Measurements from ENCODE around the gene PAPOLB. TPM values are rescaled to one million over a fixed set of nuclear protein-coding genes. Genes with fewer than 3 reads are reported as not detected.

PAPOLB gene
- total RNA-seq, 1 donor from 2014 or later: 0.22 TPM

GRCh38 chr7:4825081-4825480 is 36.7 kb downstream of the PAPOLB start:
- no peak for DNase-seq (ENCODE audit: low spot score)

GRCh38 chr7:4824120-4824775 is 37.6 kb downstream of the PAPOLB start:
- no peak for DNase-seq (ENCODE audit: low spot score)

GRCh38 chr7:4823441-4824119 is 38.2 kb downstream of the PAPOLB start:
- DNase-seq (ENCODE audit: low spot score): no peak

- DNase-seq (ENCODE audit: low spot score): no peak
Observed at GRCh38 chr7:4822677-4823076, 39.2 kb downstream of the PAPOLB start.

- no peak for DNase-seq (ENCODE audit: low spot score)
Observed at GRCh38 chr7:4820967-4821471, 40.8 kb downstream of the PAPOLB start.

GRCh38 chr7:4820405-4820966 is 41.3 kb downstream of the PAPOLB start:
- DNase-seq (ENCODE audit: low spot score): no peak

- no peak for DNase-seq (ENCODE audit: low spot score)
Observed at GRCh38 chr7:4819560-4820404, 42.0 kb downstream of the PAPOLB start.

GRCh38 chr7:4818000-4818794 is 43.6 kb downstream of the PAPOLB start:
- DNase-seq (ENCODE audit: low spot score): no peak

GRCh38 chr7:4817178-4817901 is 44.5 kb downstream of the PAPOLB start:
- DNase-seq (ENCODE audit: low spot score): no peak

- DNase-seq (ENCODE audit: low spot score): no peak
Observed at GRCh38 chr7:4816419-4817080, 45.3 kb downstream of the PAPOLB start.

- no peak for DNase-seq (ENCODE audit: low spot score)
Observed at GRCh38 chr7:4815609-4816418, 46.0 kb downstream of the PAPOLB start.

GRCh38 chr7:4815121-4815520 is 46.7 kb downstream of the PAPOLB start:
- no peak for DNase-seq (ENCODE audit: low spot score)

- DNase-seq (ENCODE audit: low spot score): no peak
Observed at GRCh38 chr7:4814433-4814832, 47.4 kb downstream of the PAPOLB start.

GRCh38 chr7:4809666-4810065 is 52.2 kb downstream of the PAPOLB start:
- no peak for DNase-seq (ENCODE audit: low spot score)

GRCh38 chr7:4809091-4809591 is 52.7 kb downstream of the PAPOLB start:
- DNase-seq (ENCODE audit: low spot score): no peak

- no peak for DNase-seq (ENCODE audit: low spot score)
Observed at GRCh38 chr7:4808565-4808964, 53.3 kb downstream of the PAPOLB start.

- no peak for DNase-seq (ENCODE audit: low spot score)
Observed at GRCh38 chr7:4808026-4808425, 53.8 kb downstream of the PAPOLB start.

All from mesenteric fat pad (tissue), 1 donor.